ENCODE results near the gene PALD1.

GRCh38 chr10:70565556-70566514 is 87.3 kb downstream of the PALD1 start:
- TF ChIP-seq POLR2A (IDR thresholded peaks at IDR 0.05; ENCODE audit: borderline replicate concordance, extremely low read depth, insufficient read depth, insufficient read length) (no peak), CTCF (IDR thresholded peaks at IDR 0.05 in 2 of 3, conservative IDR thresholded peaks at IDR 0.05 in 1 of 3; ENCODE audit: borderline replicate concordance in 1 of 3, insufficient read depth in 1 of 3, low read depth in 2 of 3, low read length in 2 of 3) (no peak), POLR2AphosphoS5 (IDR thresholded peaks at IDR 0.05; ENCODE audit: low read depth, low read length) (no peak), ATF3 (IDR thresholded peaks at IDR 0.05) (no peak), ZFX (IDR thresholded peaks at IDR 0.05) (no peak), ZNF274 (IDR thresholded peaks at IDR 0.05; ENCODE audit: low read depth, low read length) (no peak), ZBTB33 (IDR thresholded peaks at IDR 0.05; ENCODE audit: extremely low read depth, insufficient replicate concordance, low read length) (no peak), SRF (IDR thresholded peaks at IDR 0.05; ENCODE audit: low read depth) (no peak)

All from HCT116 (cell line).